Sigmoid colon (tissue), 4 donors: ENCODE data around the gene DIP2C.

Experiments used
- EP300 ChIP-seq, 4 donors: sonication (generic); formaldehyde crosslinking; IDR thresholded peaks; one replicate each; pipeline ENCODE4 v1.6.1; 2017; ENCODE audit warnings: antibody characterized with exemption in 4 of 4
- POLR2A ChIP-seq, 2 donors: fragments of 450-650 bp; IDR thresholded peaks; one replicate each; pipeline ENCODE4 v1.6.1; 2016; ENCODE audit warnings: antibody characterized with exemption in 2 of 2, mild to moderate bottlenecking in 2 of 2, moderate library complexity in 2 of 2
- POLR2AphosphoS5 ChIP-seq, 4 donors: sonication (generic); formaldehyde crosslinking; IDR thresholded peaks; one replicate each; pipeline ENCODE4 v1.6.1; 2017; ENCODE audit warnings: antibody characterized with exemption in 4 of 4
- TF ChIP-seq, protein P1 (sequence below), 4 experiments: fragments of 450-650 bp in 3 of 4; fragments of 200-600 bp in 1 of 4; IDR thresholded peaks; one replicate each; pipeline ENCODE4 v1.5.1; 2016 to 2019; ENCODE audit warnings: antibody characterized with exemption in 4 of 4, mild to moderate bottlenecking in 3 of 4, moderate library complexity in 2 of 4

DNA sequence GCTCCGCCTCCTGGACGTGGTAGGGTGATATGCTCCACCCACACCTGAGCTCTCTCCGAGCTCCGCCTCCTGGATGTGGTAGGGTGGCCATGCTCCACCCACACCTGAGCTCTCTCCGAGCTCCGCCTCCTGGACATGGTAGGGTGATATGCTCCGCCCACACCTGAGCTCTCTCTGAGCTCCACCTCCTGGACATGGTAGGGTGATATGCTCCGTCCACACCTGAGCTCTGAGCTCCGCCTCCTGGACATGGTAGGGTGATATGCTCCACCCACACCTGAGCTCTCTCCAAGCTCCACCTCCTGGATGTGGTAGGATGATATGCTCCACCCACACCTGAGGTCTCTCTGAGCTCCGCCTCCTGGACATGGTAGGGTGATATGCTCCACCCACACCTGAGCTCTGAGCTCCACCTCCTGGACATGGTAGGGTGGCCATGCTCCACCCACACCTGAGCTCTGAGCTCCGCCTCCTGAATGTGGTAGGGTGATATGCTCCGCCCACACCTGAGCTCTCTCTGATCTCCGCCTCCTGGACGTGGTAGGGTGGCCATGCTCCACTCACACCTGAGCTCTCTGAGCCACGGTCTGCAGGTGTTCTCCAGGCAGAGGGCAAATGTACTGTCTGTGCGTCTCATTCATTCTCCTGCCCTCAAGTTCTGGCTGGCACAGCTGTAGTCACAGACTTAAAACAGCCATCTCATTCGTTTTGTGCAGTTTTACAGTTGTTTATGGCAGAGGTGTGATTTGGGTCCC lies 252.4 kb downstream of the DIP2C start:
- TF ChIP-seq, protein P1, sequence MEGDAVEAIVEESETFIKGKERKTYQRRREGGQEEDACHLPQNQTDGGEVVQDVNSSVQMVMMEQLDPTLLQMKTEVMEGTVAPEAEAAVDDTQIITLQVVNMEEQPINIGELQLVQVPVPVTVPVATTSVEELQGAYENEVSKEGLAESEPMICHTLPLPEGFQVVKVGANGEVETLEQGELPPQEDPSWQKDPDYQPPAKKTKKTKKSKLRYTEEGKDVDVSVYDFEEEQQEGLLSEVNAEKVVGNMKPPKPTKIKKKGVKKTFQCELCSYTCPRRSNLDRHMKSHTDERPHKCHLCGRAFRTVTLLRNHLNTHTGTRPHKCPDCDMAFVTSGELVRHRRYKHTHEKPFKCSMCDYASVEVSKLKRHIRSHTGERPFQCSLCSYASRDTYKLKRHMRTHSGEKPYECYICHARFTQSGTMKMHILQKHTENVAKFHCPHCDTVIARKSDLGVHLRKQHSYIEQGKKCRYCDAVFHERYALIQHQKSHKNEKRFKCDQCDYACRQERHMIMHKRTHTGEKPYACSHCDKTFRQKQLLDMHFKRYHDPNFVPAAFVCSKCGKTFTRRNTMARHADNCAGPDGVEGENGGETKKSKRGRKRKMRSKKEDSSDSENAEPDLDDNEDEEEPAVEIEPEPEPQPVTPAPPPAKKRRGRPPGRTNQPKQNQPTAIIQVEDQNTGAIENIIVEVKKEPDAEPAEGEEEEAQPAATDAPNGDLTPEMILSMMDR (IDR thresholded peaks at IDR 0.05), result no peak
- TF ChIP-seq EP300 (IDR thresholded peaks at IDR 0.05), result no peak
- TF ChIP-seq POLR2A (IDR thresholded peaks at IDR 0.05), result no peak
- no peak for TF ChIP-seq POLR2AphosphoS5 (IDR thresholded peaks at IDR 0.05)
